ENCODE measurements around the gene MEF2A.

DNA sequence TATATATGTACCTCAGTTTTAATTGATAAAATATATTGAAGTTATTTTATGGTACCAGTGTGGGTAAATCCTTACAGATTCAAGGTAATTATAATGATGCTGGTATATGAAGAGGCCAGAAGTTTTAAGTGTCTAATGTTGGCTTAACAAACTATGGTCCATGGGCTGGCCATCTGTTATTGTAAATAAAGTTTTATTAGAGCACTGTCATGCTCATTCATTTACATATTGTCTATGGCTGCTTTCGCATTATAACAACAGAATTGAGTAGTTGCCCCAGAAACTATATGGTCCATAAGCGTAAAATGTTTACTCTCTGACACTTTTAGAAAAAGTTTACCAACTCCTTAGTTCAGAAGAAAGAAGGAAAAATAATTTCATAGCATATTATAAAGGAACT is 67.9 kb downstream of the MEF2A start:
- TF ChIP-seq, protein P1, sequence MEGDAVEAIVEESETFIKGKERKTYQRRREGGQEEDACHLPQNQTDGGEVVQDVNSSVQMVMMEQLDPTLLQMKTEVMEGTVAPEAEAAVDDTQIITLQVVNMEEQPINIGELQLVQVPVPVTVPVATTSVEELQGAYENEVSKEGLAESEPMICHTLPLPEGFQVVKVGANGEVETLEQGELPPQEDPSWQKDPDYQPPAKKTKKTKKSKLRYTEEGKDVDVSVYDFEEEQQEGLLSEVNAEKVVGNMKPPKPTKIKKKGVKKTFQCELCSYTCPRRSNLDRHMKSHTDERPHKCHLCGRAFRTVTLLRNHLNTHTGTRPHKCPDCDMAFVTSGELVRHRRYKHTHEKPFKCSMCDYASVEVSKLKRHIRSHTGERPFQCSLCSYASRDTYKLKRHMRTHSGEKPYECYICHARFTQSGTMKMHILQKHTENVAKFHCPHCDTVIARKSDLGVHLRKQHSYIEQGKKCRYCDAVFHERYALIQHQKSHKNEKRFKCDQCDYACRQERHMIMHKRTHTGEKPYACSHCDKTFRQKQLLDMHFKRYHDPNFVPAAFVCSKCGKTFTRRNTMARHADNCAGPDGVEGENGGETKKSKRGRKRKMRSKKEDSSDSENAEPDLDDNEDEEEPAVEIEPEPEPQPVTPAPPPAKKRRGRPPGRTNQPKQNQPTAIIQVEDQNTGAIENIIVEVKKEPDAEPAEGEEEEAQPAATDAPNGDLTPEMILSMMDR (IDR thresholded peaks at IDR 0.05) = no peak
- no peak for TF ChIP-seq POLR2A (IDR thresholded peaks at IDR 0.05)
